Prostate gland (tissue), 2 donors: ENCODE measurements around the gene BPIFB3.

Experiments
- CTCF ChIP-seq, 4 experiments: fragments of 200-600 bp in 2 of 4; fragments of 450-650 bp in 2 of 4; sonication (generic) in 2 of 4; IDR thresholded peaks; 1 replicate in 3 of 4; 2 replicates in 1 of 4; pipeline ENCODE4 v1.5.1; 2016 to 2019; ENCODE audit warnings: antibody characterized with exemption in 4 of 4, mild to moderate bottlenecking in 2 of 4, moderate library complexity in 2 of 4
- POLR2A ChIP-seq: fragments of 450-650 bp; IDR thresholded peaks from one replicate; pipeline ENCODE4 v1.6.1; 2016; ENCODE audit warnings: antibody characterized with exemption, mild to moderate bottlenecking
- POLR2AphosphoS5 ChIP-seq: sonication (generic); formaldehyde crosslinking; IDR thresholded peaks from one replicate; pipeline ENCODE4 v1.6.1; 2017; ENCODE audit warnings: antibody characterized with exemption

DNA sequence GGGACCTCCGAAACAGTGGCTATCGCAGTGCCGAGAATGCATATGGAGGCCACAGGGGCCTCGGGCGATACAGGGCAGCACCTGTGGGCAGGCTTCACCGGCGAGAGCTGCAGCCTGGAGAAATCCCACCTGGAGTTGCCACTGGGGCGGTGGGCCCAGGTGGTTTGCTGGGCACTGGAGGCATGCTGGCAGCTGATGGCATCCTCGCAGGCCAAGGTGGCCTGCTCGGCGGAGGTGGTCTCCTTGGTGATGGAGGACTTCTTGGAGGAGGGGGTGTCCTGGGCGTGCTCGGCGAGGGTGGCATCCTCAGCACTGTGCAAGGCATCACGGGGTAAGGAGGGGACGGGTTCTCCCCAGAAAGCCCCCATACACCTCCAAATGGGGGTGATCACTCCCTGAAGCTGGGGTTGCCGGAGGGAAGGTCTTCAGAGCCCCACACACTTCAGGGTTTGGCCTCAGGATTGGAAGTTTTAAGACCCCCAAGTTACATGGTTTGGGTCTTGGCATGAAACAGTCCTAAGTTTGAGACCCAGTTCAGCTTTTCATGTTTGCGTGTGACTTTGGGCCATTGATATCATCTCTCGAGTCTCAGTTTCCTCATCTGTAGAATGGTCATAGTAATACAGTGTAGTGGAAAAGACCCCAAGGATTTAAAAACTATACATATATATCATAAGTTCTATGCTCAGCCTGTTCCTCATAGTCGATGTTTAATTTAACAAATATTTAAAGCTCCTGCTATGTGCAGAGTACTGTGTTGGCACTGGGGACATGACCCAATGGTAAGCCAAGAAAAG, 30.0 kb downstream of the BPIFB3 start:
- TF ChIP-seq CTCF (IDR thresholded peaks at IDR 0.05) (no peak), POLR2A (no peak), POLR2AphosphoS5 (no peak)
